Natural killer cell (primary cell): ENCODE results near the gene BUB1. TPM values are rescaled to one million over a fixed set of nuclear protein-coding genes. Genes with fewer than 3 reads are reported as not detected.

Experiments used
- ATAC-seq, 3 donors: fragments of 150-1000 bp in 2 of 3; fragments of 200-7000 bp in 1 of 3; cut with Tn5 transposase; 1 replicate in 1 of 3; 2 replicates in 2 of 3; pipeline ENCODE4 v1.10.0; 2021; ENCODE audit warnings: mild to moderate bottlenecking in 2 of 3, moderate library complexity in 2 of 3
- DNase-seq, 2 donors: peaks; one replicate each; pipeline versions ENCODE4 v3.0.0 to v3.0.0-alpha.2; 2013 to 2021; ENCODE audit warnings: mixed read lengths in 1 of 2
- H3K27ac ChIP-seq: one replicate; pipeline ENCODE4 v1.5.1; 2013; ENCODE audit warnings: mild to moderate bottlenecking, low read length
- H3K27me3 ChIP-seq: one replicate; pipeline ENCODE4 v1.6.1; 2013; ENCODE audit warnings: low read length; ENCODE audit not compliant: control insufficient read depth, insufficient read depth
- H3K36me3 ChIP-seq: one replicate; pipeline ENCODE4 v1.6.1; 2013; ENCODE audit warnings: low read length; ENCODE audit not compliant: control insufficient read depth, insufficient read depth
- H3K4me1 ChIP-seq: one replicate; pipeline ENCODE4 v1.6.1; 2013; ENCODE audit warnings: low read length; ENCODE audit not compliant: control insufficient read depth, insufficient read depth
- H3K4me3 ChIP-seq: one replicate; pipeline ENCODE4 v1.5.1; 2013; ENCODE audit warnings: low read length
- H3K9me3 ChIP-seq: one replicate; pipeline ENCODE4 v1.6.1; 2013; ENCODE audit warnings: low read length; ENCODE audit not compliant: control insufficient read depth, insufficient read depth
- H3K27ac Mint-ChIP-seq, 2 donors: one replicate each; pipeline ENCODE4 v1.8.0; 2022; ENCODE audit warnings: mild to moderate bottlenecking in 2 of 2, mixed read lengths in 2 of 2, moderate library complexity in 1 of 2
- H3K27me3 Mint-ChIP-seq, 2 donors: one replicate each; pipeline ENCODE4 v1.8.0; 2022; ENCODE audit warnings: low read depth in 2 of 2, mixed read lengths in 2 of 2
- H3K36me3 Mint-ChIP-seq: one replicate; pipeline ENCODE4 v1.8.0; 2022; ENCODE audit warnings: mixed read lengths
- H3K4me1 Mint-ChIP-seq, 2 donors: one replicate each; pipeline ENCODE4 v1.8.0; 2022; ENCODE audit warnings: mixed read lengths in 2 of 2
- H3K4me3 Mint-ChIP-seq: one replicate; pipeline ENCODE4 v1.8.0; 2022; ENCODE audit warnings: mild to moderate bottlenecking, moderate library complexity, mixed read lengths
- H3K9me3 Mint-ChIP-seq, 2 donors: one replicate each; pipeline ENCODE4 v1.8.0; 2022; ENCODE audit warnings: mixed read lengths in 2 of 2
- WGBS: methylation state at CpG from one replicate; pipeline ENCODE4 v1.1.7; 2013; ENCODE audit warnings: missing lambda C conversion rate; ENCODE audit not compliant: insufficient coverage; 5-methylcytosine and 5-hydroxymethylcytosine counted together
- intact Hi-C: fragments of 100-400 bp; cut with micrococcal nuclease; formaldehyde crosslinking; loops from one replicate; pipeline ENCODE4 v1.14.2; 2022
- total RNA-seq, 4 donors: library from RNA; stranded (reverse); fragments of 120-200 nt in 1 of 4; gene quantifications; one replicate each; pipeline versions ENCODE4 v1.2.3 to v1.2.4, GENCODE V29; 2013 to 2022
- TF ChIP-seq, protein P1 (sequence below): fragments of 200-600 bp; IDR thresholded peaks from one replicate; pipeline ENCODE4 v1.8.0; 2022; ENCODE audit warnings: antibody characterized with exemption

Gene BUB1
- total RNA-seq, 3 donors from 2014 or later (not counting 1 experiment from before 2014, with no cell fraction given) = 2.3 to 4.2 (median 2.7) TPM

DNA sequence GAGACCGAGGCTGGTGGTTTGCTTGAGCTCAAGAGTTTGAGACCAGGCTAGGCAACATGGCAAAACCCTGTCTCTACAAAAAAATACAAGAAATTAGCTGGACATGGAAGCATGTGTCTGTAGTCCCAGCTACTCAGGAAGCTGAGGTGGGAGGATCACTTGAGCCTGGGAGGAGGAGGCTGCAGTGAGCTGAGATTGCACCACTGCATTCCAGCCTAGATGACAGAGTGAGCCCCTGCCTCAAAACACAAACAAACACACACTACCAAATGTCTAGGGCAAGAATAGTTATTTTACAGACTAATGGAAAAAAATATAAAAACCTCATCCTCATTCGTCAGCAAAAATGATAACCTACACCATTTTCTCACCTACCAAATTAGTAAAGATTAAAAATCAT is 15.3 kb downstream of the BUB1 start:
- Histone ChIP-seq H3K27ac (no peak overlapping the region), H3K4me3 (no peak overlapping the region), H3K9me3 (no peaks in the 10 kb centered on the region), H3K4me1 (no peaks in the 10 kb centered on the region), H3K27me3 (no peaks in the 10 kb centered on the region), H3K36me3 (no peaks in the 10 kb centered on the region)
- WGBS = 100% methylated on average over 2 of the region's 2 CpGs
- H3K4me1 Mint-ChIP-seq = peaks cover 8% of the 10 kb centered on the region in 2 donors
- H3K27me3 Mint-ChIP-seq = no peaks in the 10 kb centered on the region
- no peak overlapping the region for H3K4me3 Mint-ChIP-seq
- DNase-seq (no peak), ATAC-seq (no peak)
- TF ChIP-seq, protein P1, sequence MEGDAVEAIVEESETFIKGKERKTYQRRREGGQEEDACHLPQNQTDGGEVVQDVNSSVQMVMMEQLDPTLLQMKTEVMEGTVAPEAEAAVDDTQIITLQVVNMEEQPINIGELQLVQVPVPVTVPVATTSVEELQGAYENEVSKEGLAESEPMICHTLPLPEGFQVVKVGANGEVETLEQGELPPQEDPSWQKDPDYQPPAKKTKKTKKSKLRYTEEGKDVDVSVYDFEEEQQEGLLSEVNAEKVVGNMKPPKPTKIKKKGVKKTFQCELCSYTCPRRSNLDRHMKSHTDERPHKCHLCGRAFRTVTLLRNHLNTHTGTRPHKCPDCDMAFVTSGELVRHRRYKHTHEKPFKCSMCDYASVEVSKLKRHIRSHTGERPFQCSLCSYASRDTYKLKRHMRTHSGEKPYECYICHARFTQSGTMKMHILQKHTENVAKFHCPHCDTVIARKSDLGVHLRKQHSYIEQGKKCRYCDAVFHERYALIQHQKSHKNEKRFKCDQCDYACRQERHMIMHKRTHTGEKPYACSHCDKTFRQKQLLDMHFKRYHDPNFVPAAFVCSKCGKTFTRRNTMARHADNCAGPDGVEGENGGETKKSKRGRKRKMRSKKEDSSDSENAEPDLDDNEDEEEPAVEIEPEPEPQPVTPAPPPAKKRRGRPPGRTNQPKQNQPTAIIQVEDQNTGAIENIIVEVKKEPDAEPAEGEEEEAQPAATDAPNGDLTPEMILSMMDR = no peak
- H3K9me3 Mint-ChIP-seq = no peaks in the 10 kb centered on the region
- H3K27ac Mint-ChIP-seq = no peak overlapping the region
- intact Hi-C loops = no loop called here
- H3K36me3 Mint-ChIP-seq = no peaks in the 10 kb centered on the region

DNA sequence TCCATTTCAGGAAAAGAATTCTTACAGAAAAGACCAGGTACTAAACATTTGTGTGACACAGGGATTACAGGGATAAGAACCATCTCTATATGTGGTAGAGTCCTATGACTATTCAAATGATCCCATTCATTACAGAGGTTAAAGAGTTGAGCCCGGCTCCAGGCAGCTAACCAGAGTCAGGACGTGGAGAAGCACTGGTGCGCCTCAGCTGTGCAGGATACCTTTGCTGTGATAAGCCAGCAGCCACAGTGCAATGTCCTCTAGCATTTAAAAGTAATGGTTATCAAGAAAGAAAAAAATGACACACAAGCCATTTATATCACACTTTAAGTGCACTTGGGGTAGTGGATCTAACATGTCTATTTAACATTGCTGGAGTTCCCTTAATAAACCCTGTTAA is 17.3 kb downstream of the BUB1 start:
- ATAC-seq (no peak), DNase-seq (no peak)
- Mint-ChIP-seq H3K36me3 (no peaks in the 10 kb centered on the region), H3K27ac (no peak overlapping the region), H3K4me3 (no peak overlapping the region), H3K4me1 (peaks cover 12% of the 10 kb centered on the region in 2 donors), H3K9me3 (no peaks in the 10 kb centered on the region), H3K27me3 (no peaks in the 10 kb centered on the region)
- TF ChIP-seq, protein P1 = no peak
- intact Hi-C loops = no loop called here
- Histone ChIP-seq H3K36me3 (no peaks in the 10 kb centered on the region), H3K9me3 (no peaks in the 10 kb centered on the region), H3K27ac (no peak overlapping the region), H3K4me1 (peaks cover 3% of the 10 kb centered on the region), H3K27me3 (no peaks in the 10 kb centered on the region), H3K4me3 (no peak overlapping the region)
- WGBS = 98% methylated on average over 3 of the region's 3 CpGs

DNA sequence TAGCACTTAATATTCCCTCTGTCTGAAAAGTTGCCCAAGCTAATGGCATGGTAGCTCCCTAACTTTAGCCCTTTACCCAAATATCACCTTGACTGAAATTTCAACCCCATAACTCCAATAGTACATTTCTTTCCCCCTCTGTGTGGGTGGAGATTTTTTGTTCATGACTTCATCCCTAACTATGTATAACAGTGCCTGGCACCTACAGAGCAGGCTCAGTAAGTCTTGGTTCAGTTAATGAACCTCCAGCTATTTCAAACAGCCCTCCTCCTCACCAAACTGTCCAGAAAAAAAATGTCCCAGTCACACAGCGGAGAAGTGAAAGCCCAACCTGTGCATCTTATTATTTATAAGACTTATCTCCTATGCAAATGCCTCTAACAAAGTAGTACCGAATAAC is 18.6 kb downstream of the BUB1 start:
- H3K27me3 ChIP-seq = no peaks in the 10 kb centered on the region
- Mint-ChIP-seq H3K27me3 (no peaks in the 10 kb centered on the region), H3K36me3 (no peaks in the 10 kb centered on the region), H3K9me3 (no peaks in the 10 kb centered on the region), H3K27ac (no peak overlapping the region), H3K4me1 (peaks cover 12% of the 10 kb centered on the region in 2 donors), H3K4me3 (no peak overlapping the region)
- no peak overlapping the region for H3K27ac ChIP-seq
- no peaks in the 10 kb centered on the region for H3K9me3 ChIP-seq
- no peaks in the 10 kb centered on the region for H3K36me3 ChIP-seq
- DNase-seq (no peak), ATAC-seq (no peak)
- intact Hi-C loops = no loop called here
- 96% methylated on average over 2 of the region's 2 CpGs for WGBS
- TF ChIP-seq, protein P1 = no peak
- peaks cover 3% of the 10 kb centered on the region for H3K4me1 ChIP-seq
- H3K4me3 ChIP-seq = no peak overlapping the region

DNA sequence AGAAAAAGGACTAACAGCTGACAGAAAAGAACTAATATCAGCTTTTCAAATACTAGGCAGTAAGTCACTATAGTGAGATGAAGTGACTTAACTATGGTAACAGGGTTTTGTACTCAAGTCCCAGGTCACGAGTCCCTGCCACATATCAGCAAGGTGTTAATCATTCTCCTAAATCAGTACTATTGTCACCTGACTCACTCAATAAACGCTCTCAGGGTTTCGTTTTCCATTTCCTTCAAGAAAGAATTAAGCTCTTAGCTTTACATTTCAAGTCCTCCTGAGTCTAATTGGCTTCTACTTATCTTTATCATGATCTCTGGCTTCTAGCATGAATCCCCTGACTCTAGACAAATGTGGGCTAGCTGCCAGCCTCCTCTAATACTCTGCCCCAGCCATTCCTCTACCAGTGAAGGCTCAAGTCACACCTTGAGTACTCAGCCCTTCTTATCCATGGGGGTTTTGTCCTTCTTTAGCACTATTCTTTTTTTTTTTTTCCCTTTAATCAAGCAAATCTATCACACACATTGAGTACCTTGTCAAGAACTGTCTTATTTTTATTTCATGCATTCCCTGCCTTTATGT is 20.0 kb downstream of the BUB1 start:
- H3K4me1 Mint-ChIP-seq = peaks cover 12% of the 10 kb centered on the region in 2 donors
- no peaks in the 10 kb centered on the region for H3K27me3 Mint-ChIP-seq
- TF ChIP-seq, protein P1 = no peak
- Histone ChIP-seq H3K27ac (no peak overlapping the region), H3K4me1 (peaks cover 3% of the 10 kb centered on the region), H3K36me3 (no peaks in the 10 kb centered on the region), H3K9me3 (no peaks in the 10 kb centered on the region), H3K27me3 (no peaks in the 10 kb centered on the region), H3K4me3 (no peak overlapping the region)
- H3K36me3 Mint-ChIP-seq = no peaks in the 10 kb centered on the region
- ATAC-seq (peak; percentile 70 to 78 (median 75)), DNase-seq (peak in 1 of 2 donors; percentile 56)
- 55% methylated on average over 3 of the region's 3 CpGs for WGBS
- H3K4me3 Mint-ChIP-seq = no peak overlapping the region
- intact Hi-C loops = no loop called here
- peak overlapping the region; percentile 23 to 54 for H3K27ac Mint-ChIP-seq
- H3K9me3 Mint-ChIP-seq = no peaks in the 10 kb centered on the region
